ENCODE measurements around the gene ARID3A. TPM values are rescaled to one million over a fixed set of nuclear protein-coding genes. Genes with fewer than 3 reads are reported as not detected.
"Not testable (repeated sequence)": the region's sequence is repeated elsewhere in the genome, so short reads cannot be mapped to it uniquely, and the experiment has no call there.

Gene ARID3A, protein sequence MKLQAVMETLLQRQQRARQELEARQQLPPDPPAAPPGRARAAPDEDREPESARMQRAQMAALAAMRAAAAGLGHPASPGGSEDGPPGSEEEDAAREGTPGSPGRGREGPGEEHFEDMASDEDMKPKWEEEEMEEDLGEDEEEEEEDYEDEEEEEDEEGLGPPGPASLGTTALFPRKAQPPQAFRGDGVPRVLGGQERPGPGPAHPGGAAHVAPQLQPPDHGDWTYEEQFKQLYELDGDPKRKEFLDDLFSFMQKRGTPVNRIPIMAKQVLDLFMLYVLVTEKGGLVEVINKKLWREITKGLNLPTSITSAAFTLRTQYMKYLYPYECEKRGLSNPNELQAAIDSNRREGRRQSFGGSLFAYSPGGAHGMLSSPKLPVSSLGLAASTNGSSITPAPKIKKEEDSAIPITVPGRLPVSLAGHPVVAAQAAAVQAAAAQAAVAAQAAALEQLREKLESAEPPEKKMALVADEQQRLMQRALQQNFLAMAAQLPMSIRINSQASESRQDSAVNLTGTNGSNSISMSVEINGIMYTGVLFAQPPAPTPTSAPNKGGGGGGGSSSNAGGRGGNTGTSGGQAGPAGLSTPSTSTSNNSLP
- 10 to 100 TPM; 15.9 to 24.6 (median 24.2) TPM for total RNA-seq
- total RNA-seq (2013) = 13.5 TPM

DNA sequence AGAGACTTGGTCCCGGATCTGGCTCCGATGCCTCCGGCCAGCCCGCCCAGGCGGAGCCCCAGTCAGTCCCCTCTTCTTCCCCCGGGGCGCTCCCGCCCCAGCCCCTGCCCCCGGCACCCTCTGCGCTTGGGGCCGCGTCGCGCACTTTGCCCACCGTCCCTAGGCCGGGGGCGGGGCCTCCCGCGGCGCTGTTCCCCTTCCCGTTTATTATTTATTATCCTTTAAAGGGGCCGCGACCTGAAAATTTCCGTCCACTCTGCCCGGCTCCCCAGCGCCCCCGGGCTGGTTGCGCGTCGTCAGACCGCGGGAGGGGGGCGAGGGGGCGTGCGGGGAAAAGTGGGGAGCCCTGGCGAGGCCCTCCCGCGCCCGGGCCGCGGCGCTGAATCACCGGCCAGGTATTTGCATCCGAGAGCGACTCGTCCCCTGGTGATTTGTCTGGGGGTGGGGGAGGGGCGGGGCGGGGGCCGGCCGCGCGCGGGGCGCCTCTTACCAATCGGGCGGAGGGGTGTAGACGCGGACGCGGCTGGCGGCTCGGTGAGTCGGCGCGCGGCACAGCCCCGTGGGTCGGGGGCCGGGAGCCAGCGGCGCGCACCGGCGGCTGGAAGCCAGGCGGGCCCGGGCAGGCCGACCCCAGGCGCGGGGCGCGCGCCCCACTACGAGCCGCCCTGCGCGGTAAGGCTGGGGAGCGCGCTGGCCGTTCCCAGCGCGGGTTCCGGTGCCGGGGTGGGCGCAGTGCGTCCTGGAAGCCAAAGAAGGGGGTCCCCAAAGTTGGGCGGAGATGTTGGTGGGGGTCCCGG lies at the start of gene ARID3A:
Gene ARID3A (plus strand): TSS at position 510 of the 797 bp plus-strand sequence. CDS start 3,494 bp downstream, outside the sequence.
- no peaks in the 10 kb centered on the region for H3K9me3 ChIP-seq (ENCODE audit: control insufficient read depth, insufficient read depth, low read length)
- Mint-ChIP-seq H3K27ac (peak within 1 kb of the TSS; percentile 58 to 85), H3K4me3 (peak within 1 kb of the TSS; percentile 88), H3K9me3 (no peaks in the 10 kb centered on the region), H3K27me3 (ENCODE audit: low read depth in 2 of 2) (no peaks in the 10 kb centered on the region), H3K4me1 (peaks cover 10 to 12% of the 10 kb centered on the region in 2 donors), H3K36me3 (no peaks in the 10 kb centered on the region)
- H3K4me1 ChIP-seq (ENCODE audit: control insufficient read depth, insufficient read depth, low read length) = peaks cover 44% of the 10 kb centered on the region
- peak within 1 kb of the TSS; percentile 95 for H3K27ac ChIP-seq (ENCODE audit: low read length)
- intact Hi-C loops (cut with micrococcal nuclease) = loop anchor here (1.0 to 10.0 kb wide), 2 partner anchors 58 to 319 kb away; partner anchors contain the start of genes ATP5F1D and MIDN
- WGBS (ENCODE audit: insufficient coverage) = under 1% methylated on average over 97 of the region's 97 CpGs
- DNase-seq (peak; percentile 79 to 85), ATAC-seq (peak; percentile 66 to 85 (median 78))
- H3K36me3 ChIP-seq (ENCODE audit: control insufficient read depth, insufficient read depth, low read length) = no peaks in the 10 kb centered on the region
- TF ChIP-seq, protein P1, sequence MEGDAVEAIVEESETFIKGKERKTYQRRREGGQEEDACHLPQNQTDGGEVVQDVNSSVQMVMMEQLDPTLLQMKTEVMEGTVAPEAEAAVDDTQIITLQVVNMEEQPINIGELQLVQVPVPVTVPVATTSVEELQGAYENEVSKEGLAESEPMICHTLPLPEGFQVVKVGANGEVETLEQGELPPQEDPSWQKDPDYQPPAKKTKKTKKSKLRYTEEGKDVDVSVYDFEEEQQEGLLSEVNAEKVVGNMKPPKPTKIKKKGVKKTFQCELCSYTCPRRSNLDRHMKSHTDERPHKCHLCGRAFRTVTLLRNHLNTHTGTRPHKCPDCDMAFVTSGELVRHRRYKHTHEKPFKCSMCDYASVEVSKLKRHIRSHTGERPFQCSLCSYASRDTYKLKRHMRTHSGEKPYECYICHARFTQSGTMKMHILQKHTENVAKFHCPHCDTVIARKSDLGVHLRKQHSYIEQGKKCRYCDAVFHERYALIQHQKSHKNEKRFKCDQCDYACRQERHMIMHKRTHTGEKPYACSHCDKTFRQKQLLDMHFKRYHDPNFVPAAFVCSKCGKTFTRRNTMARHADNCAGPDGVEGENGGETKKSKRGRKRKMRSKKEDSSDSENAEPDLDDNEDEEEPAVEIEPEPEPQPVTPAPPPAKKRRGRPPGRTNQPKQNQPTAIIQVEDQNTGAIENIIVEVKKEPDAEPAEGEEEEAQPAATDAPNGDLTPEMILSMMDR (IDR thresholded peaks at IDR 0.05) = no peak
- peak within 1 kb of the TSS; percentile 97 for H3K4me3 ChIP-seq (ENCODE audit: low read length)
- peaks cover 3% of the 10 kb centered on the region for H3K27me3 ChIP-seq (ENCODE audit: control insufficient read depth, insufficient read depth, low read length)

DNA sequence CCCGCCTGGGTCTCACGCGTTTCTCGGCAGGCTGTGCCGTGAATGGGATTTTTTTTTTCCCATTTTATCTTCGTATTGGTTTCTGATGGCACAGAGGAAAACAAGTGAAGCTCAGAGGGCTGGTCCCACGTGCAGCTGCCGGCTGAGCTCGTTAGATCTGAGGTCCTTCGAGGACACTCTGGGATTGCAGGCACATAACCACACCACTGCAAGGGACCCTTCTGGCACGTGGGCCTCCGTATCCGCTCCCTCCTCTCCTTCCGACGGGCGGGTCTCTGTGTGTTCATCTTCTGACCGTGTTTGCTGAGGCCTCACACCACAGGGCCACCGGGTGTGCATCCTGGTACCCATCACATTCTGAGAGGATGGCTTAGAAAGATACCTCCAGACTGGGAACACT lies 49.7 kb upstream of the ARID3A start:
- intact Hi-C loops (cut with micrococcal nuclease) = no loop called here
- Mint-ChIP-seq H3K9me3 (no peaks in the 10 kb centered on the region), H3K27me3 (ENCODE audit: low read depth in 2 of 2) (no peaks in the 10 kb centered on the region), H3K4me3 (no peak overlapping the region), H3K4me1 (peaks cover 0 to 9% of the 10 kb centered on the region in 2 donors), H3K36me3 (no peaks in the 10 kb centered on the region), H3K27ac (no peak overlapping the region)
- no peak for ATAC-seq
- no peaks in the 10 kb centered on the region for H3K9me3 ChIP-seq (ENCODE audit: control insufficient read depth, insufficient read depth, low read length)
- H3K4me3 ChIP-seq (ENCODE audit: low read length) = no peak overlapping the region
- no peaks in the 10 kb centered on the region for H3K27me3 ChIP-seq (ENCODE audit: control insufficient read depth, insufficient read depth, low read length)
- H3K4me1 ChIP-seq (ENCODE audit: control insufficient read depth, insufficient read depth, low read length) = peaks cover 17% of the 10 kb centered on the region
- WGBS (ENCODE audit: insufficient coverage) = 95% methylated on average over 18 of the region's 18 CpGs
- H3K36me3 ChIP-seq (ENCODE audit: control insufficient read depth, insufficient read depth, low read length) = peaks cover 10% of the 10 kb centered on the region
- TF ChIP-seq, protein P1 (IDR thresholded peaks at IDR 0.05) = no peak
- H3K27ac ChIP-seq (ENCODE audit: low read length) = no peak overlapping the region
- DNase-seq = no peak

DNA sequence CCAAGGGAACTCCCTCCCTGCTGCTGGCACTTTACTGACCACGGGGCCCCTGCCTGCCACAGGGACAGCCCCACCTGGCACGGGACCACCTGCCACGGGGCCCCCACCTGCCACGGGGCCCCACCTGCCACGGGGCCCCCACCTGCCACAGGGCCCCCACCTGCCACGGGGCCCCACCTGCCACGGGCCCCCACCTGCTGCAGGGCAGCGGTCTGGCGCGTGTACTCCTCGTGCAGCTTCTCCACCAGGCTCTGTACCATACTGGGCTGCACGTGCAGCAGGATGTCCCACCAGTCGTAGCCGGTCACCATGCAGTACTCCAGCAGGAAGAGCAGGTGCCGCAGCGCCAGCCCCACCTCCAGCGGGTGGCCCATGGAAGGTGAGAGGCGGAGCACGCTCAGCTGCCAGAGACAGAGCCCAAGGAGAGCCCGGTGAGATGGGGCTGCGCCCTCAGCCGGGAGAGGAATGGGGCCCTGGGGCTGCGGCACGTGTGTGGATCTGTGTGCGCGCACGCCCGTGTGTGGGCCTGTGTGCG lies 49.0 kb upstream of the ARID3A start:
- Histone ChIP-seq H3K27me3 (ENCODE audit: control insufficient read depth, insufficient read depth, low read length) (no peaks in the 10 kb centered on the region), H3K36me3 (ENCODE audit: control insufficient read depth, insufficient read depth, low read length) (peaks cover 17% of the 10 kb centered on the region), H3K9me3 (ENCODE audit: control insufficient read depth, insufficient read depth, low read length) (no peaks in the 10 kb centered on the region), H3K27ac (ENCODE audit: low read length) (no peak overlapping the region), H3K4me1 (ENCODE audit: control insufficient read depth, insufficient read depth, low read length) (peaks cover 15% of the 10 kb centered on the region), H3K4me3 (ENCODE audit: low read length) (no peak overlapping the region)
- Mint-ChIP-seq H3K4me1 (peaks cover 0 to 9% of the 10 kb centered on the region in 2 donors), H3K27me3 (ENCODE audit: low read depth in 2 of 2) (no peaks in the 10 kb centered on the region), H3K4me3 (no peak overlapping the region), H3K9me3 (no peaks in the 10 kb centered on the region), H3K27ac (no peak overlapping the region), H3K36me3 (no peaks in the 10 kb centered on the region)
- ATAC-seq (no peak), DNase-seq (no peak)
- TF ChIP-seq, protein P1 (IDR thresholded peaks at IDR 0.05) = no peak
- intact Hi-C loops (cut with micrococcal nuclease) = no loop called here
- WGBS (ENCODE audit: insufficient coverage) = 91% methylated on average over 29 of the region's 29 CpGs

DNA sequence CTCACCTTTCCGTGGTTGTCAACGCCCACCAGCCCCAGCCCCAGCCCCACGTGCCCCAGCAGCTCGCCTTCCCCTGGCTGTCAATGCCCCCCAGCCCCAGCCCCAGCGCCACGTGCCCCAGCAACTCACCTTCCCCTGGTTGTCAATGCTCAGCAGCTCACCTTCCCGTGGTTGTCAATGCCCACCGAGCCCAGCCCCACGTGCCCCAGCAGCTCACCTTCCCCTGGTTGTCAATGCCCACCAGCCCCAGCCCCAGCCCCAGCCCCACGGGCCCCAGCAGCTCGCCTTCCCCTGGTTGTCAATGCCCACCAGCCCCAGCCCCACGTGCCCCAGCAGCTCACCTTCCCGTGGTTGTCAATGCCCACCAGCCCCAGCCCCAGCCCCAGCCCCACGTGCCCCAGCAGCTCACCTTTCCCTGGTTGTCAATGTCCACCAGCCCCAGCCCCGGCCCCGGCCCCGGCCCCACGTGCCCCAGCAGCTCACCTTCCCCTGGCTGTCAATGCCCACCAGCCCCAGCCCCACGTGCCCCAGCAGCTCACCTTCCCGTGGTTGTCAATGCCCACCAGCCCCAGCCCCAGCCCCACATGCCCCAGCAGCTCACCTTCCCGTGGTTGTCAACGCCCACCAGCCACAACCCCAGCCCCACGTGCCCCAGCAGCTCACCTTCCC lies 47.7 kb upstream of the ARID3A start:
- H3K27ac Mint-ChIP-seq; H3K36me3 Mint-ChIP-seq; H3K9me3 ChIP-seq (ENCODE audit: control insufficient read depth, insufficient read depth, low read length); H3K9me3 Mint-ChIP-seq; H3K4me3 ChIP-seq (ENCODE audit: low read length); H3K4me1 ChIP-seq (ENCODE audit: control insufficient read depth, insufficient read depth, low read length); ATAC-seq; H3K27ac ChIP-seq (ENCODE audit: low read length); DNase-seq; H3K4me1 Mint-ChIP-seq; H3K4me3 Mint-ChIP-seq; H3K27me3 Mint-ChIP-seq (ENCODE audit: low read depth in 2 of 2); intact Hi-C loops (cut with micrococcal nuclease); H3K27me3 ChIP-seq (ENCODE audit: control insufficient read depth, insufficient read depth, low read length): not testable (repeated sequence)
- peaks cover 27% of the 10 kb centered on the region for H3K36me3 ChIP-seq (ENCODE audit: control insufficient read depth, insufficient read depth, low read length)
- WGBS (ENCODE audit: insufficient coverage) = 91% methylated on average over 20 of the region's 23 CpGs
